AG09319 (cell line): ENCODE measurements around the gene GOSR1.
"Not testable (repeated sequence)": the region's sequence is repeated elsewhere in the genome, so short reads cannot be mapped to it uniquely, and the experiment has no call there.

Experiments used
- DNase-seq: peaks from one replicate; pipeline ENCODE4 v3.0.0-alpha.2; 2010; ENCODE audit warnings: low read depth; ENCODE audit errors: extremely low read depth
- CTCF ChIP-seq: IDR thresholded peaks from 2 replicates; pipeline ENCODE4 v1.5.1; 2011; ENCODE audit warnings: low read depth, mild to moderate bottlenecking, inconsistent platforms, low read length, moderate library complexity

GOSR1 gene

GRCh38 chr17:30520436-30520835 is 43.2 kb downstream of the GOSR1 start:
- TF ChIP-seq CTCF, result no peak
- peak; percentile 57 for DNase-seq

- no peak for DNase-seq
- no peak for TF ChIP-seq CTCF
Measured at GRCh38 chr17:30520882-30521281, 43.7 kb downstream of the GOSR1 start.

- DNase-seq, result no peak
- no peak for TF ChIP-seq CTCF
Measured at GRCh38 chr17:30521766-30522165, 44.6 kb downstream of the GOSR1 start.

- not testable (repeated sequence) for DNase-seq
Measured at GRCh38 chr17:30523236-30523635, 46.0 kb downstream of the GOSR1 start.

GRCh38 chr17:30524847-30525246 is 47.6 kb downstream of the GOSR1 start:
- TF ChIP-seq CTCF, result no peak
- no peak for DNase-seq

- DNase-seq, result no peak
- no peak for TF ChIP-seq CTCF
Measured at GRCh38 chr17:30526401-30526800, 49.2 kb downstream of the GOSR1 start.

GRCh38 chr17:30528701-30529100 is 51.5 kb downstream of the GOSR1 start:
- DNase-seq, result not testable (repeated sequence)

GRCh38 chr17:30530346-30531025 is 53.3 kb downstream of the GOSR1 start:
- no peak for DNase-seq

More at GRCh38 chr17:30530346-30531025, 53.3 kb downstream of the GOSR1 start:
- TF ChIP-seq CTCF, result no peak
